Upper lobe of left lung (tissue), 6 donors: ENCODE measurements around the gene PDIK1L. TPM values are rescaled to one million over a fixed set of nuclear protein-coding genes. Genes with fewer than 3 reads are reported as not detected.

ENCODE experiments used
- ATAC-seq, 2 donors: fragments of 200-7000 bp; cut with Tn5 transposase; one replicate each; pipeline ENCODE4 v1.9.1; 2022; ENCODE audit warnings: mild to moderate bottlenecking in 2 of 2, moderate library complexity in 2 of 2; ENCODE audit not compliant: low FRiP score in 2 of 2
- DNase-seq, 2 donors: peaks; one replicate each; pipeline ENCODE4 v3.0.0-alpha.2; 2019 to 2020
- H3K27ac ChIP-seq, 4 donors: fragments of 200-600 bp; sonication (generic); one replicate each; pipeline ENCODE4 v1.5.1; 2016 to 2019
- H3K27me3 ChIP-seq, 4 donors: fragments of 200-600 bp; sonication (generic); one replicate each; pipeline ENCODE4 v1.5.1; 2017 to 2019
- H3K36me3 ChIP-seq, 4 donors: fragments of 200-600 bp; sonication (generic); one replicate each; pipeline ENCODE4 v1.5.1; 2016 to 2019
- H3K4me1 ChIP-seq, 4 donors: fragments of 200-600 bp; sonication (generic); one replicate each; pipeline ENCODE4 v1.5.1; 2018 to 2019
- H3K4me3 ChIP-seq, 4 donors: fragments of 200-600 bp; sonication (generic); one replicate each; pipeline ENCODE4 v1.5.1; 2017 to 2019; ENCODE audit warnings: mild to moderate bottlenecking in 2 of 4, moderate library complexity in 1 of 4
- H3K9me3 ChIP-seq, 4 donors: fragments of 200-600 bp; sonication (generic); one replicate each; pipeline ENCODE4 v1.5.1; 2018 to 2019
- EP300 ChIP-seq, 4 donors: sonication (generic); formaldehyde crosslinking; IDR thresholded peaks; one replicate each; pipeline ENCODE4 v1.5.1; 2017; ENCODE audit warnings: antibody characterized with exemption in 4 of 4, control low read depth in 2 of 4
- POLR2A ChIP-seq, 4 donors: fragments of 450-650 bp; IDR thresholded peaks; one replicate each; pipeline ENCODE4 v1.5.1; 2016 to 2017; ENCODE audit warnings: antibody characterized with exemption in 4 of 4, mild to moderate bottlenecking in 2 of 4
- POLR2AphosphoS5 ChIP-seq, 2 donors: sonication (generic); formaldehyde crosslinking; IDR thresholded peaks; one replicate each; pipeline ENCODE4 v1.5.1; 2017; ENCODE audit warnings: antibody characterized with exemption in 2 of 2
- WGBS, 2 donors: methylation state at CpG; one replicate each; pipeline ENCODE4 v1.1.5; 2017 to 2018; 5-methylcytosine and 5-hydroxymethylcytosine counted together
- total RNA-seq, 6 donors: library from RNA; depleted of rRNA in 4 of 6; stranded (reverse); fragments of >200 nt in 4 of 6; gene quantifications; one replicate each; pipeline versions ENCODE4 v1.1.0 to v1.2.1, GENCODE V29; 2016 to 2021
- TF ChIP-seq, protein P1 (sequence below), 6 experiments: fragments of 450-650 bp in 4 of 6; fragments of 200-600 bp in 2 of 6; sonication (generic) in 2 of 6; IDR thresholded peaks; one replicate each; pipeline ENCODE4 v1.5.1; 2016 to 2019; ENCODE audit warnings: antibody characterized with exemption in 6 of 6
- donor health status: DM: no; HTN: no; CAD: no; lungs with moderate emphysema.
- donor health status: DM: no; HTN: yes; CAD: no; lungs with severe emphysema.

PDIK1L gene
- total RNA-seq, 6 donors from 2014 or later, result 1.7 to 12.0 (median 8.8) TPM

DNA sequence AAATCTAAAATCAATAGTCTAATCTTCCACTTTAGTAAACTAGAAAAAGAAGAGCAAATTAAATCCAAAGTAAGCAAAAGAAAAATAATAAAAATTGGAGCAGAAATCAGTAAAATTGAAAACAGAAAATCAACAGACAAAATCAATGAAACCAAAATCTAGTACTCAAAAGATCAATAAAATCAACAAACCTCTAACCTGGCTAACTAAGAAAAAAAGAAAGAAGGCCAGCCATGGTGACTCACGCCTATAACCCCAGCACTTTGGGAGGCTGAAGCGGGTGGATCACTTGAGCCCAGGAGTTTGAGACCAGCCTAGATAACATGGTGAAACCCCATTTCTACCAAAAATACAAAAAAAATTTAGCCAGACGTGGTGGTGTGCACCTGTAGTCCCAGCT is 22.8 kb downstream of the PDIK1L start:
- Histone ChIP-seq H3K9me3 (no peaks in the 10 kb centered on the region), H3K27ac (no peak overlapping the region), H3K27me3 (no peaks in the 10 kb centered on the region), H3K4me1 (no peaks in the 10 kb centered on the region), H3K4me3 (no peak overlapping the region), H3K36me3 (no peaks in the 10 kb centered on the region)
- WGBS, 2 donors, result 88 to 98% methylated on average over 3 of the region's 3 CpGs
- TF ChIP-seq, protein P1, sequence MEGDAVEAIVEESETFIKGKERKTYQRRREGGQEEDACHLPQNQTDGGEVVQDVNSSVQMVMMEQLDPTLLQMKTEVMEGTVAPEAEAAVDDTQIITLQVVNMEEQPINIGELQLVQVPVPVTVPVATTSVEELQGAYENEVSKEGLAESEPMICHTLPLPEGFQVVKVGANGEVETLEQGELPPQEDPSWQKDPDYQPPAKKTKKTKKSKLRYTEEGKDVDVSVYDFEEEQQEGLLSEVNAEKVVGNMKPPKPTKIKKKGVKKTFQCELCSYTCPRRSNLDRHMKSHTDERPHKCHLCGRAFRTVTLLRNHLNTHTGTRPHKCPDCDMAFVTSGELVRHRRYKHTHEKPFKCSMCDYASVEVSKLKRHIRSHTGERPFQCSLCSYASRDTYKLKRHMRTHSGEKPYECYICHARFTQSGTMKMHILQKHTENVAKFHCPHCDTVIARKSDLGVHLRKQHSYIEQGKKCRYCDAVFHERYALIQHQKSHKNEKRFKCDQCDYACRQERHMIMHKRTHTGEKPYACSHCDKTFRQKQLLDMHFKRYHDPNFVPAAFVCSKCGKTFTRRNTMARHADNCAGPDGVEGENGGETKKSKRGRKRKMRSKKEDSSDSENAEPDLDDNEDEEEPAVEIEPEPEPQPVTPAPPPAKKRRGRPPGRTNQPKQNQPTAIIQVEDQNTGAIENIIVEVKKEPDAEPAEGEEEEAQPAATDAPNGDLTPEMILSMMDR (IDR thresholded peaks at IDR 0.05), result no peak
- TF ChIP-seq POLR2A (IDR thresholded peaks at IDR 0.05) (no peak), EP300 (IDR thresholded peaks at IDR 0.05) (no peak), POLR2AphosphoS5 (IDR thresholded peaks at IDR 0.05) (no peak)
- ATAC-seq (no peak), DNase-seq (no peak)

DNA sequence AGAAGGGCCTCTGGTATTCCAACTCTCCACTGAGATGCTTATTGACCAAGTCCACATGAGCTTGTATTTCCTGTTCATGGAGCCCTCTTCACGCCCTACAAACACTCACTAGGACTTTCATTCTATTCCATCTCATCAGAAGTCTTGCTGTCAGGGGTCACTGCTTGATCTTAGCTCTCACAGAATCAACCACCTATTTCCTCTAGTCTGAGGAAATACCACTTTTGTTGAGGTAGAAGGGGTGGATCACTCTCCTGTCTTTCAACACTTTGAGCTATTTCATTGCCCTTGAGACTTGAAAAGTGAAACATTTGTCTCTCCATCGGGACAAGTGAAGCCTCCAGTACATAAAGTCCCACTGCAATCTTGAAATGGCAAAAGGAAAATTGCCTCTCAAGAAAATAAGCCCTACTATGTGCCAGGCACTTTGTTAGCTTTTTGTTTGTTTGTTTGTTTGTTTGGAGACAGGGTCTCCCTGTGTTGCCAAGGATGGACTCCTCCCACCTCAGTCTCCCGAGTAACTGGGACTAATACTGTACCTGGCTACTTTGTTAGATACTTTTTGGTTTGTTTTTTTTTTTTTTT is 27.4 kb downstream of the PDIK1L start:
- no peak overlapping the region for H3K4me3 ChIP-seq
- H3K4me1 ChIP-seq, result peaks cover 0 to 4% (median 0%) of the 10 kb centered on the region in 4 donors
- TF ChIP-seq EP300 (IDR thresholded peaks at IDR 0.05), result no peak
- TF ChIP-seq POLR2A (IDR thresholded peaks at IDR 0.05), result no peak
- TF ChIP-seq POLR2AphosphoS5 (IDR thresholded peaks at IDR 0.05), result no peak
- TF ChIP-seq, protein P1 (IDR thresholded peaks at IDR 0.05), result no peak
- WGBS, 2 donors, result 49 to 59% methylated on average over 3 of the region's 3 CpGs
- H3K36me3 ChIP-seq, result no peaks in the 10 kb centered on the region
- no peaks in the 10 kb centered on the region for H3K27me3 ChIP-seq
- no peak overlapping the region for H3K27ac ChIP-seq
- H3K9me3 ChIP-seq, result no peaks in the 10 kb centered on the region
- DNase-seq, result no peak
- ATAC-seq, result peak in 1 of 2 donors; percentile 57

DNA sequence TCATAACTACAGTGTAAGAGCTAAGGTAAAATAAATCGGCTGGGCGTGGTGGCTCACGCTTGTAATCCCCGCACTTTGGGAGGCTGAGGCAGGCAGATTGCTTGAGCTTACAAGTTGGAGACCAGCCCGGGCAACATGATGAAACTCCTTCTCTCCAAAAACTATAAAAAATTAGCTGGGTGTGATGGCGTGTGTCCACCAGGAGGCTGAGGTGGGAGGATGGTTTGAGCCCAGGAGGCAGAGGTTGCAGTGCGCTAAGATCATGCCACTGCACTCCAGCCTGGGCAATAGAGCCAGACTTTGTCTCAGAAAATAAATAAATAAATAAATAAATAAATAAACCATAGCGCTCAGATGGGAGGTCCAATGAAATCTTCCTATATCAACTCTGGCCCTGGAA is 30.5 kb downstream of the PDIK1L start:
- no peaks in the 10 kb centered on the region for H3K36me3 ChIP-seq
- H3K4me1 ChIP-seq, result peaks cover 0 to 5% (median 4%) of the 10 kb centered on the region in 4 donors
- H3K4me3 ChIP-seq, result peak overlapping the region in 1 of 4 donors; percentile 7
- ATAC-seq (no peak), DNase-seq (no peak)
- no peaks in the 10 kb centered on the region for H3K27me3 ChIP-seq
- 81% methylated on average over 8 of the region's 8 CpGs for WGBS, 2 donors
- H3K9me3 ChIP-seq, result no peaks in the 10 kb centered on the region
- TF ChIP-seq, protein P1 (IDR thresholded peaks at IDR 0.05), result peak in 1 of 6 experiments; percentile 10
- no peak for TF ChIP-seq EP300 (IDR thresholded peaks at IDR 0.05)
- TF ChIP-seq POLR2AphosphoS5 (IDR thresholded peaks at IDR 0.05), result no peak
- TF ChIP-seq POLR2A (IDR thresholded peaks at IDR 0.05), result no peak
- no peak overlapping the region for H3K27ac ChIP-seq

DNA sequence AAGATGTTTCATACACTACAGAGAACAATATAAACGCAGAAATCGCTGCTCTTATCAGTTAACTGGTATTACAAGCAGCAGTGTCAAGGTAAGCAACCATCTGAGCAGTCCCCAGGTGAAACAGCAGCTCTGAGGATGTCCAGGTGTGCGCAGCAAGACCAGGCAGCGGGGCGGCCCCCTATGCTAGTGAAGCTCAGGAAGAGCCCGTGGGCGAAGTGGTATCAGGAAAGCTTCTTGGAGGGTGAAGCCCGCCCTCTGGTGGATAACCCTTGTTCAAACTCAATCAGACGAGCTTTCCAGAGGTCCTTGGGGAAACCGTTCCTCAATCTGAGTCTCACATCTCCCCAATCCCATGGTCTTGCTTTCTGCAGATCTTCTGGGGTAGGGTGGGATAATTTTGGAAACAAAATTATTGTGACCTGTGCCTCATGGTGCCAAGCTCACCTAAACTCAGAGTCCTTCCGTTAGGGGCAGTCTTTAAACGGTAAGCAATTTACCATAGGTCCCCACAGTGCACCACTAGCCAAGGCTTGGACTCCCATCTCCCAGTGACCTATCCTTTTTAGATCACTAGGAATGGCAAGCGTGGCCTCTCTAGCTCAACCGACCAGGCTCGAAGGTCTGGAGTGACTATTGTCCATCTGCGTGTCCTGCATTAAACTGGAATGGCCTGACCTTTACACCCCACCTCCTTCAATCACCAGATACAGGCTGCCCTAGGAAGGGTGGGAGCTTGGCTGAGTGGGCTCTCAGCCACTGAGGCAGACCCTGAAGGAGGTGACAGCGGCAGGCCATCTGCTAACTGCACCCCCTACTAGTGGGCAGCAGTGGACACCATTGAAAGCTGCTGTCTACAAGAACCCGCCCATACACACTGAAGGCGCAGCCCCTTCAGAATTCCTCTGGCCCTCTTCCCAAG is 33.7 kb downstream of the PDIK1L start:
- no peaks in the 10 kb centered on the region for H3K9me3 ChIP-seq
- TF ChIP-seq POLR2AphosphoS5 (IDR thresholded peaks at IDR 0.05), result no peak
- TF ChIP-seq EP300 (IDR thresholded peaks at IDR 0.05), result no peak
- TF ChIP-seq POLR2A (IDR thresholded peaks at IDR 0.05), result no peak
- TF ChIP-seq, protein P1 (IDR thresholded peaks at IDR 0.05), result peak; percentile 71 to 87 (median 76)
- H3K27me3 ChIP-seq, result no peaks in the 10 kb centered on the region
- no peaks in the 10 kb centered on the region for H3K36me3 ChIP-seq
- DNase-seq (peak; percentile 73 to 90), ATAC-seq (peak; percentile 85 to 94)
- no peak overlapping the region for H3K4me3 ChIP-seq
- WGBS, 2 donors, result 33 to 41% methylated on average over 10 to 18 of the region's 19 CpGs
- no peak overlapping the region for H3K27ac ChIP-seq
- peaks cover 0 to 5% (median 4%) of the 10 kb centered on the region in 4 donors for H3K4me1 ChIP-seq
